ENCODE results near the gene SLC16A9.

Gene SLC16A9

DNA sequence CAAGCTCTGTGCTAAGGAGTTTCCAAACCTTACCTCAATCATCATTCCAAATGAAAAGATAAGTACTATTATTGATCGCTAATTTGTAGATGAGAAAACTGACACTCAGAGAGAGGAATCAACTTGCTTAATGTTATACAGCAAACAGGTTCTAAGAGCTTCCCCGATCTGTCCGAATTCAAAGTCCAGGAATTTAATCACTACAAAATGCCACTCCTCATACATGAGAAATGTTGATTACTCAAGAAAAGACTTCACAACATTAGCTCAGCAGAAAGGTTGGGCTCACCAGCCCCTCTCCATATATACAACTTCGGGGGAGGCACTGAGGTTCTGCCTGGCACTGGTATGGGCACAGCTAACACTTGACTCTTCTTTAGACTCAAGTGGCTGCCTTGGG, 80.7 kb downstream of the SLC16A9 start:
- no peak overlapping the region for H3K27ac ChIP-seq
- TF ChIP-seq CTCF (IDR thresholded peaks at IDR 0.05), result no peak
- TF ChIP-seq ZFX (IDR thresholded peaks at IDR 0.05; ENCODE audit: borderline replicate concordance), result no peak

DNA sequence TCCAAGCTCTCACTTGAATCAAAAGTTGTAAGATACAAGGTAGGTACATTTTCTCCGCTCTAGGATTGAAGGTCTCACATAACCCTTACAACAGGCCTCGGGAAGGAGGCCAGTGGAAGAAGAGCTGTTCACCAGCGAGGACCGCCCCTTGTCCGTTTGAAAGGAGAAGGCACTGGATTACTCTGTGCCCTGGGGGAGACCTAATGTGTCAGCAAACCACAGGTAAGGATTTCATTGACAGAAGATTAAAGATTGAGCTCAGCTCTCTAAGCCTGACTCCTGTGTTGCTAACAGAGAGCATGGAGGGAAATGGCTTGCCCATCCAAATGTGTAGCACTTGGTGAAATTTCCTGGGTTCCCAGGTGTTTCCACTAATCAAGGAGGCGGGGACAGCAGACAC, 81.2 kb downstream of the SLC16A9 start:
- H3K27ac ChIP-seq, result no peak overlapping the region
- no peak for TF ChIP-seq ZFX (IDR thresholded peaks at IDR 0.05; ENCODE audit: borderline replicate concordance)
- no peak for TF ChIP-seq CTCF (IDR thresholded peaks at IDR 0.05)

DNA sequence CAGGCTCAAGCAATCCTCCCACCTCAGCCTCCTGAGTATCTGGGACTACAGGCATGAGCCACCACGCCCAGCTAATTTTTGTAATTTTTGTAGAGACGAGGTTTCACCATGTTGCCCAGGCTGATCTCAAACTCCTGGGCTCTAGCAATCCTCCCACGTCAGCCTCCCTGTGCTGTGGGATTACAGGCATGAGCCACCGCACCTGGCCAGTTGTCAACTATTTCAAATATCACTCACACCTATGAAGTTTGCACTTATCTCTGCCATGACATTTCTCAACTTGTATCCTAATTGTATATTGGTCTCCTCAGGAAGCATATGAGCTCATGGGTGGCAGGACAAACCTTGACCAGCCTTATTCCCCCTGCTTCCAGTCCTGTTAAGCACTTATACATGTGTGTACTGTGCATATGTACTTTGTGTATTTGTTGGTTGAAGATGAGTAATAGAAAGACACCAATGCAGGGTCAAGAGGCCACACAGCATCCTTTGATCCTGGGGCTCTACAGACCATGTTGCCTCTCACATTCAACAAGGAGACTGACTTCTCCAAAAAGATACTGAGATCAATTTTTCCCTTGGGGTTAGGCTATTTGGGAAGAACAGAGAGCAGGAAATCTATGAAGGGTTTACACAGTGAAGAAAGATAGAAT, 82.2 kb downstream of the SLC16A9 start:
- H3K27ac ChIP-seq, result no peak overlapping the region
- TF ChIP-seq CTCF (IDR thresholded peaks at IDR 0.05) (no peak), ZFX (IDR thresholded peaks at IDR 0.05; ENCODE audit: borderline replicate concordance) (no peak)

- TF ChIP-seq ZFX (IDR thresholded peaks at IDR 0.05; ENCODE audit: borderline replicate concordance) (no peak), CTCF (IDR thresholded peaks at IDR 0.05) (no peak)
- no peak overlapping the region for H3K27ac ChIP-seq
Observed at GRCh38 chr10:59626523-59626869, 83.2 kb downstream of the SLC16A9 start.

- TF ChIP-seq CTCF (IDR thresholded peaks at IDR 0.05) (peak; percentile 81), ZFX (IDR thresholded peaks at IDR 0.05; ENCODE audit: borderline replicate concordance) (no peak)
- H3K27ac ChIP-seq, result no peak overlapping the region
Observed at GRCh38 chr10:59625721-59626522, 83.7 kb downstream of the SLC16A9 start.

DNA sequence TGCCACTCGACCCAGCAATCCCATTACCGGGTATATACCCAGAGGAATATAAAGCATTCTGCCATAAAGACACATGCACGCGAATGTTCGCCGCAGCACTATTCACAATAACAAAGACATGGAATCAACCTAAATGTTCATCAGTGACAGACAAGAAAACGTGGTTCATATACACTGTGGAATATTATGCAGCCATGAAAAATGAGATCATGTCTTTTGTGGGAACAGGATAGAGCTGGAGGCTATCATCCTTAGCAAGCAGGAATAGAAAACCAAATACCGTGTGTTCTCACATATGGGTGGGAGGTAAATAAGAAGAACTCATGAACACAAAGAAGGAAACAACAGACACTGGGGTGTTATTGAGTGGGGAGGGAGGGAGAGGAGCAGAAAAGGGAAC, 84.7 kb downstream of the SLC16A9 start:
- TF ChIP-seq CTCF (IDR thresholded peaks at IDR 0.05) (no peak), ZFX (IDR thresholded peaks at IDR 0.05; ENCODE audit: borderline replicate concordance) (no peak)
- H3K27ac ChIP-seq, result no peak overlapping the region

- TF ChIP-seq CTCF (IDR thresholded peaks at IDR 0.05) (no peak), ZFX (IDR thresholded peaks at IDR 0.05; ENCODE audit: borderline replicate concordance) (no peak)
- no peak overlapping the region for H3K27ac ChIP-seq
Observed at GRCh38 chr10:59624136-59624535, 85.5 kb downstream of the SLC16A9 start.

All from 22Rv1 (cell line).